Nephron progenitor cell (in vitro differentiated cells): ENCODE measurements around the gene MYT1.

Source experiments
- DNase-seq: peaks from one replicate; pipeline ENCODE4 v3.0.0; 2021
- H3K27ac Mint-ChIP-seq: 2 replicates; pipeline ENCODE4 v1.8.0; 2021; ENCODE audit warnings: mild to moderate bottlenecking, moderate library complexity, mixed read lengths
- H3K27me3 Mint-ChIP-seq: 2 replicates; pipeline ENCODE4 v1.8.0; 2021; ENCODE audit warnings: mild to moderate bottlenecking, low read depth, mixed read lengths; ENCODE audit not compliant: poor library complexity
- H3K36me3 Mint-ChIP-seq: 2 replicates; pipeline ENCODE4 v1.8.0; 2021; ENCODE audit warnings: low read depth, mixed read lengths
- H3K4me1 Mint-ChIP-seq: 2 replicates; pipeline ENCODE4 v1.8.0; 2021; ENCODE audit warnings: mixed read lengths
- H3K4me3 Mint-ChIP-seq: 2 replicates; pipeline ENCODE4 v1.8.0; 2021; ENCODE audit warnings: mild to moderate bottlenecking, moderate library complexity, mixed read lengths
- H3K9me3 Mint-ChIP-seq: 2 replicates; pipeline ENCODE4 v1.8.0; 2021; ENCODE audit warnings: mild to moderate bottlenecking, moderate library complexity, mixed read lengths
- TF ChIP-seq, protein P1 (sequence below): fragments of 200-600 bp; sonication (generic); IDR thresholded peaks from 2 replicates; pipeline ENCODE4 v1.5.0; 2021; ENCODE audit warnings: antibody characterized with exemption

Gene MYT1

DNA sequence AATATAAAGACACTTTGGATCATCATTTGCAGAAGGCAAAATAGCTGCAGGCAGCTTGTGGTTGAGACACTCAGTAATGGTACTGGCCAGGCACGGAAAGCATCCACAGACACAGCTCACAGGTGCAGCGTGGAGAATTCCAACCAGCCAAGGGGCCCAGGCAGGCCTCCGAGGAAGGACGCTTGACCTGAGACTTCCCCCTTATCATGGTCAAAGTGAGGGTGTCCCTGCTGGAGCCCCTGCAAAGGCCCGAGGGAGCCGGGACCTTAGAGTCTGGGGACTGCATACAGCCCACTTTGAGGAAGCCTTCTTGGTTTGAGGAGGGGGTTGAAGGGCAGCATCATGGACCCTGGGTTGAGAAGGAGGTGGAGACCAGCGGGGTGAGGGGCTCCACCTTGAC is 15.1 kb upstream of the MYT1 start:
- H3K9me3 Mint-ChIP-seq, result peaks cover 17% of the 10 kb centered on the region
- DNase-seq, result no peak
- peaks cover 8% of the 10 kb centered on the region for H3K36me3 Mint-ChIP-seq
- H3K27ac Mint-ChIP-seq, result no peak overlapping the region
- TF ChIP-seq, protein P1, sequence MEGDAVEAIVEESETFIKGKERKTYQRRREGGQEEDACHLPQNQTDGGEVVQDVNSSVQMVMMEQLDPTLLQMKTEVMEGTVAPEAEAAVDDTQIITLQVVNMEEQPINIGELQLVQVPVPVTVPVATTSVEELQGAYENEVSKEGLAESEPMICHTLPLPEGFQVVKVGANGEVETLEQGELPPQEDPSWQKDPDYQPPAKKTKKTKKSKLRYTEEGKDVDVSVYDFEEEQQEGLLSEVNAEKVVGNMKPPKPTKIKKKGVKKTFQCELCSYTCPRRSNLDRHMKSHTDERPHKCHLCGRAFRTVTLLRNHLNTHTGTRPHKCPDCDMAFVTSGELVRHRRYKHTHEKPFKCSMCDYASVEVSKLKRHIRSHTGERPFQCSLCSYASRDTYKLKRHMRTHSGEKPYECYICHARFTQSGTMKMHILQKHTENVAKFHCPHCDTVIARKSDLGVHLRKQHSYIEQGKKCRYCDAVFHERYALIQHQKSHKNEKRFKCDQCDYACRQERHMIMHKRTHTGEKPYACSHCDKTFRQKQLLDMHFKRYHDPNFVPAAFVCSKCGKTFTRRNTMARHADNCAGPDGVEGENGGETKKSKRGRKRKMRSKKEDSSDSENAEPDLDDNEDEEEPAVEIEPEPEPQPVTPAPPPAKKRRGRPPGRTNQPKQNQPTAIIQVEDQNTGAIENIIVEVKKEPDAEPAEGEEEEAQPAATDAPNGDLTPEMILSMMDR, result no peak
- H3K4me1 Mint-ChIP-seq, result no peaks in the 10 kb centered on the region
- no peak overlapping the region for H3K4me3 Mint-ChIP-seq
- H3K27me3 Mint-ChIP-seq, result peaks cover 26% of the 10 kb centered on the region

DNA sequence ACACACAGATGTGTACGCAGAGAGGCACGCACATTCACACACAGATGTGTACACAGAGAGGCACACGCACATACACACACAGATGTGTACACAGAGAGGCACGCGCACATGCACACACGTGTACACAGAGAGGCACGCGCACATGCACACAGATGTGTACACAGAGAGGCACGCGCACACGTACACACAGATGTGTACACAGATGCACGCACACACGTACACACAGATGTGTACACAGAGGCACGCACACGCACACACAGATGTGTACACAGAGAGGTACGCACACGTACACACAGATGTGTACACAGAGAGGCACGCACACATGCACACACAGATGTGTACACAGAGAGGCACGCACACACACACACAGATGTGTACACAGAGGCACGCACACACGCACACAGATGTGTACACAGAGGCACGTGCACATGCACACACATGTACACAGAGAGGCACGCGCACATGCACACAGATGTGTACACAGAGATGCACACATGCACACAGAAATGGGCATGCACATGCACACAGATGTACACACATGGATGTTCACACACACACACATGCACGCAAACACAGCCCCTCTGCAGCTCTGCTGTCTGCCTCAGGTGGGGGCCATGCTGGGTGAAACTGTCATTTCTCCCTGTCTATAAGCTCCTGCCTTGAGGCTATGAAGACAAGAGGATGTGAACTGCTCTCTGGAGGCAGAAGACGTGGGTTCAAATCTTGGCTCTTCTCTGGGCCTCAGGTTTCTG is 14.3 kb upstream of the MYT1 start:
- TF ChIP-seq, protein P1, result no peak
- Mint-ChIP-seq H3K27me3 (peaks cover 27% of the 10 kb centered on the region), H3K9me3 (peaks cover 8% of the 10 kb centered on the region), H3K36me3 (no peaks in the 10 kb centered on the region), H3K4me3 (no peak overlapping the region), H3K4me1 (no peaks in the 10 kb centered on the region), H3K27ac (no peak overlapping the region)
- no peak for DNase-seq

DNA sequence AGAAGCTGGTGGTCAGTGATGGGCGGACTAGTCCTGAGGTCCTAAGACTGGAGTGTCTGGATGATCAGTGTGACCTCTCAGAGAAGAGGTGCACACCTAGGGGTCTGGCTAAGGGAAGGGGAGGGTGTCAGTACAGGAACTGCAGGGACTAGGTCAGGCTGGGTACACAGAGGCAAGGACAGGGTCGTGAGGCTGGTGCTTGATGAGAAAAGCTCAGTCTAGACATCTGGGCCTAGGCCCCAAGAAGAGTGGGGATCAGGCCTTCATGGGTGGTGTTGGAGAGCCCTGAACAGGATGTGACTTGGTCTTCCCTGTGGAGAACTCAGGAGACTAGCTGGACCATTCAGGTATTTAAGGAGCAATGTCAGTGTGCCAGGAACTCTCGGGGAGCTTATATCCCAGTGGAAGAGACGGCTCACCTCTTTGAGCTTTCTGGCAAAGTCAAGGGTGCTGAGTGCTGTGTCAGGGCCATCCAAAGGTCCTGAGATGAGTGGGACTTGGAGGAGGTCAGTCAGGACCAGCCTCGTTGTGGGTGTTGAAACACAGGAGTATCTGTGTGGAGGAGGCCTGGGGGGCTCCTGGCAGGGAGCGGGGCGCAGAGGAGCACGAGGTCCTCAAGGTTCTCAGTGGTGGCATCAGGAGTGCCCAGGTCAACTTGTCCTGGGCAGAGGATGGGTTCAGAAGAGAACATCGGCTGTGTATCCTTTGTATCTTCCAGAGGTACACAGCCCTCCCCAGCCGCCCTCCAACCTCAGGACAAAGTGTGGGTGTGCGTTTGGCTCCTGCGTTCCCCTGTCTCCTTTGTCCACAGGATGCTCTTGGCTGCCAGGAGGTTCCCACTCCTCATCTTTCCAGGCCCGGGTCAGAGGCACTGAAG is 13.3 kb upstream of the MYT1 start:
- no peak overlapping the region for H3K4me3 Mint-ChIP-seq
- peaks cover 28% of the 10 kb centered on the region for H3K27me3 Mint-ChIP-seq
- no peaks in the 10 kb centered on the region for H3K36me3 Mint-ChIP-seq
- TF ChIP-seq, protein P1, result no peak
- peaks cover under 1% of the 10 kb centered on the region for H3K9me3 Mint-ChIP-seq
- H3K27ac Mint-ChIP-seq, result no peak overlapping the region
- peaks cover 6% of the 10 kb centered on the region for H3K4me1 Mint-ChIP-seq
- no peak for DNase-seq

DNA sequence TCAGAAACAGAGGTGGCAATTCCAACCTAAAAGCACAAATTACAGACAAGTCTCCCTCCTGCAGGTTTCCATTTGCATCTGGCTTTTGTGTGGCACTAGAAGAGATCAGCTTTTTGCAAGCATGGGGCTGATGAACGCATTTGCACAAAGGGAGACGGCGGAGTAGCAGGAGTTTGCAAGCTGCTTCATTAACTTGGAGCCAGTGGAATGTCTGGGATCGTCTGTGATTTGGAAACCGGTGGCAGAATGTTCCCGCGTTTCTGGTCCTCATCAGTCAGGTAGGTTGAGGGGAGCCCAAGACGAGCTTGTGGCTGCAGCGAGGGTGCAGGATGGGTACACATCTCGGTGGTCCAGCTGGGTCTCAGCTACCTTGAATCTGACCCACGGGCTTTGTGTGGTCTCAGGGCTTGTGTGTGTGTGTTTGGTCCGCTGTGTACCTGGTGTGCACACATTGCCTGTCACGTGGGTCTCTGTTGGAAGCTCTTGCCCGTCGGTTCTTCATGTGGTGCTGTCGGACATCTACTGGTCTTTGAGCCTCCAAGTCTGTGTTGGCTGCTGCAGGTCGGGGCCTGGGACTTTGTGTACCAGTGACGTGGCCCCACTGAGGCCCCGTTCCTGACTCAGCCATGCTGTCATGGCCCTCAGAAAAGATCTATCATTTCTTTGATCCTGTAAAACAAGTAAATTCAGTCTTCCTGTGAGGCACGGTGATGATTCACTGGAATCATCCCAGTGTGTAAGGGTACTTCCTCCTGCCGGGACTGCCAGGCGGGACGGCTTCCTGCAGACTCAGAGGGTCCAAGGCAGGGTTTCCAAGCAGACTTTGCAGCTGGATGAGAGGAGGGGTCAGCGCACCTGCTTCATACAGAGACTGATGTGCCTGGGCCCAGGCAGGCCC is 12.4 kb upstream of the MYT1 start:
- peaks cover 26% of the 10 kb centered on the region for H3K27me3 Mint-ChIP-seq
- no peaks in the 10 kb centered on the region for H3K9me3 Mint-ChIP-seq
- no peak overlapping the region for H3K4me3 Mint-ChIP-seq
- no peaks in the 10 kb centered on the region for H3K36me3 Mint-ChIP-seq
- TF ChIP-seq, protein P1, result no peak
- H3K4me1 Mint-ChIP-seq, result peaks cover 14% of the 10 kb centered on the region
- no peak for DNase-seq
- H3K27ac Mint-ChIP-seq, result no peak overlapping the region

DNA sequence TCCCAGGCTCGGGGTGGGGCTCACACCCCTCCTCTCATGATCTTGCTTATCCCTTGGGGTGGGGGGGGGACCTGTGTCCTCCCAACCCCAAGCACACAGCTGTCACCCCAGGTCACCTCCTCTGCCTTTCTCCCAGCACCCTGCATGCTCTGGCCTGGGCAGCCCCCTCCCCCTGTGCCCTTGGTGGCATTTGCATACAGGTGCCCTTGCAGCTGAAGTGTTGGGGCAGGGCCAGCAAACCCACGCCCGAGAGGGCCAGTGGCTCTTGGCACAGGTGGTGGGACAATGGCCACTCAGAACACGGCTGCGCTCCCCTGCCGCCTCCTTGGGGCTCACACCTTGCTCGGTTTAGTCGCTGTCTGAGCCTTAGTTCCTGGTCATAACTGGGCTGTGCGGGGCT is 11.3 kb upstream of the MYT1 start:
- TF ChIP-seq, protein P1, result no peak
- DNase-seq, result no peak
- H3K27me3 Mint-ChIP-seq, result peaks cover 27% of the 10 kb centered on the region
- no peaks in the 10 kb centered on the region for H3K9me3 Mint-ChIP-seq
- H3K4me1 Mint-ChIP-seq, result peaks cover 14% of the 10 kb centered on the region
- no peaks in the 10 kb centered on the region for H3K36me3 Mint-ChIP-seq
- no peak overlapping the region for H3K27ac Mint-ChIP-seq
- H3K4me3 Mint-ChIP-seq, result no peak overlapping the region
